HepG2 (cell line): ENCODE measurements around the gene HOXD3. TPM values are rescaled to one million over a fixed set of nuclear protein-coding genes. Genes with fewer than 3 reads are reported as not detected.
A peak's percentile ranks its signal among the peaks of the same experiment; 100 is the strongest.

Experiments
- CBFB ChIP-seq: sonication (generic); formaldehyde crosslinking; IDR thresholded peaks from 2 replicates; pipeline ENCODE4 v1.4.0; 2020; ENCODE audit warnings: missing genetic modification reagents
- GATAD2A ChIP-seq: IDR thresholded peaks from 2 replicates; pipeline ENCODE4 v1.6.1; 2016
- IKZF1 ChIP-seq: fragments of 450-650 bp; IDR thresholded peaks from 2 replicates; pipeline ENCODE4 v1.7.1; 2016
- KDM3A ChIP-seq: IDR thresholded peaks from 2 replicates; pipeline ENCODE4 v1.6.1; 2018; ENCODE audit warnings: low read depth, missing compliant biosample characterization
- MED8 ChIP-seq: sonication (generic); formaldehyde crosslinking; IDR thresholded peaks from 2 replicates; pipeline ENCODE4 v1.8.1; 2023; ENCODE audit warnings: mild to moderate bottlenecking, missing genetic modification reagents; ENCODE audit not compliant: insufficient replicate concordance
- POGZ ChIP-seq: sonication (generic); formaldehyde crosslinking; IDR thresholded peaks from 2 replicates; pipeline ENCODE4 v1.4.0; 2020; ENCODE audit warnings: mild to moderate bottlenecking, missing genetic modification reagents
- RCOR2 ChIP-seq: IDR thresholded peaks from 2 replicates; pipeline ENCODE4 v1.6.1; 2016; ENCODE audit warnings: missing biosample characterization, missing genetic modification reagents
- RORA ChIP-seq: sonication (generic); formaldehyde crosslinking; IDR thresholded peaks from 2 replicates; pipeline ENCODE4 v1.5.0; 2020; ENCODE audit warnings: mild to moderate bottlenecking, missing genetic modification reagents, moderate library complexity
- SIN3A ChIP-seq: IDR thresholded peaks from 2 replicates; pipeline ENCODE4 v1.6.1; 2011; ENCODE audit warnings: low read depth, mild to moderate bottlenecking, control low read depth, low read length, borderline replicate concordance
- TARDBP ChIP-seq: sonication (generic); formaldehyde crosslinking; IDR thresholded peaks from 2 replicates; pipeline ENCODE4 v1.8.0; 2022; ENCODE audit warnings: mild to moderate bottlenecking, missing genetic modification reagents
- TMF1 ChIP-seq: sonication (generic); formaldehyde crosslinking; IDR thresholded peaks from 2 replicates; pipeline ENCODE4 v1.8.1; 2022; ENCODE audit warnings: low read depth, missing genetic modification reagents
- WIZ ChIP-seq: sonication (generic); formaldehyde crosslinking; IDR thresholded peaks from 2 replicates; pipeline ENCODE4 v1.5.1; 2020; ENCODE audit warnings: mild to moderate bottlenecking, missing genetic modification reagents
- ZNF17 ChIP-seq: sonication (generic); formaldehyde crosslinking; IDR thresholded peaks from 2 replicates; pipeline ENCODE4 v1.5.0; 2020; ENCODE audit warnings: mild to moderate bottlenecking, missing genetic modification reagents
- ZNF460 ChIP-seq: sonication (generic); formaldehyde crosslinking; IDR thresholded peaks from 2 replicates; pipeline ENCODE4 v1.5.1; 2020; ENCODE audit warnings: missing genetic modification reagents, mild to moderate bottlenecking, borderline replicate concordance
- ZNF557 ChIP-seq: sonication (generic); formaldehyde crosslinking; IDR thresholded peaks from 2 replicates; pipeline ENCODE4 v1.4.0; 2020; ENCODE audit warnings: missing genetic modification reagents
- ZNF598 ChIP-seq: sonication (generic); formaldehyde crosslinking; IDR thresholded peaks from 2 replicates; pipeline ENCODE4 v1.5.1; 2020; ENCODE audit warnings: mild to moderate bottlenecking, missing genetic modification reagents, borderline replicate concordance
- ZNF614 ChIP-seq: IDR thresholded peaks from 2 replicates; pipeline ENCODE4 v1.6.1; 2018; ENCODE audit warnings: missing biosample characterization, missing genetic modification reagents, inconsistent platforms, borderline replicate concordance
- ZNF883 ChIP-seq: sonication (generic); formaldehyde crosslinking; IDR thresholded peaks from 2 replicates; pipeline ENCODE4 v1.5.1; 2020; ENCODE audit warnings: mild to moderate bottlenecking, missing genetic modification reagents; ENCODE audit errors: not compliant biosample characterization
- ZSCAN20 ChIP-seq: sonication (generic); formaldehyde crosslinking; IDR thresholded peaks from 2 replicates; pipeline ENCODE4 v1.4.0; 2020; ENCODE audit warnings: missing genetic modification reagents, mild to moderate bottlenecking, borderline replicate concordance
- polyA plus RNA-seq, 8 experiments: library from polyadenylated mRNA; depleted of rRNA in 3 of 8; stranded (reverse) in 7 of 8; unstranded in 1 of 8; fragments of >200 nt; fragmentation: Illumina TruSeq in 4 of 8; extraction: Trizol in 4 of 8; gene quantifications; 2 replicates each; pipeline versions ENCODE4 v1.2.1 to v1.2.3, GENCODE V29; 2011 to 2016; ENCODE audit warnings: low read depth in 4 of 8, missing spikeins in 1 of 8, mixed read lengths in 1 of 8; ENCODE audit not compliant: insufficient read depth in 1 of 8
- total RNA-seq, 5 experiments: library from RNA; depleted of rRNA; stranded (reverse); fragments of >200 nt; fragmentation: Illumina TruSeq; extraction: Trizol; gene quantifications; 2 replicates each; pipeline ENCODE4 v1.2.3, GENCODE V29; 2016; ENCODE audit warnings: low read depth in 1 of 5
- TF ChIP-seq, protein P1 (sequence below): sonication (generic); formaldehyde crosslinking; IDR thresholded peaks from 2 replicates; pipeline ENCODE4 v1.4.0; 2020; ENCODE audit warnings: missing genetic modification reagents, borderline replicate concordance
- TF ChIP-seq, protein P2 (sequence below): sonication (generic); formaldehyde crosslinking; conservative IDR thresholded peaks from 2 replicates; pipeline ENCODE4 v1.4.0; 2020; ENCODE audit warnings: missing genetic modification reagents
- TF ChIP-seq, protein P3 (sequence below): sonication (generic); formaldehyde crosslinking; IDR thresholded peaks from 2 replicates; pipeline ENCODE4 v1.5.0; 2020; ENCODE audit warnings: mild to moderate bottlenecking, missing genetic modification reagents
- TF ChIP-seq, protein P4 (sequence below): sonication (generic); formaldehyde crosslinking; IDR thresholded peaks from 2 replicates; pipeline ENCODE4 v1.9.0; 2021; ENCODE audit warnings: missing genetic modification reagents, mild to moderate bottlenecking, borderline replicate concordance

The HOXD3 gene
- total and polyA plus RNA-seq, 2 of the 13 experiments (the other 11 are each of a cell fraction or from before 2014, with no cell fraction given), result 0.05 to 0.09 TPM

DNA sequence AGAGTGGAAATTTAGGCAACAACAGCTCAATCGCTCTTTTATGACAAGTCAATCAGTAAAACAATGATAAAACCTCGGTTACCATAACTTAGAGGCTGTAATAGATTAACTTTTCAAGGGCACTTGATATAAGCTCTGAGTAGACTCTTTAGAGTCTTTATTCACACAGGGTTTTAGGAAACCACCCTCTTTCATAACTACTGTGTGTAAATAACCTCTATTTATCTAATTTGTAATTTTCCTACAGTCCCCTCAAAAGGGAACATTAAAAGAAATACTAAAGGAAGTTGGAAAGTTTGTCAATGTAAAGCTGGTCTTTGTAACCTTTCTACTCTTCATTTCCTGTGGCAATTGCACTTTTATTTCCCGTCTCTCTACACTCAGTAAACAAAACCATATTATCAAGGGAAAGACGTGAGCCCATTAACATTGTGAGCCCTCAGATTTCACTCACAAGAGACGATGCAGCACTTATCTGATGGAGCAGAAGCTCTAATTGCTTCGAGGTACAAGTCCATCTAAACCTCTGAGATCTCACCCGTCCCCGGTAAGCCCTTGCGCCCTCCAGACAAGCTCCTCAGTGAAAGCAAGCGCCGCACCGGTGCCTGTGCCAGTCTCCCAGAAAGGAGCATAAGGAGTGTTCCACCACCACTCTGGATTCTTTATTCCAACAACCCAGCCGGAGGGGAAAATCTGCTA, 30.2 kb downstream of the HOXD3 start (continued):
- TF ChIP-seq, protein P1, sequence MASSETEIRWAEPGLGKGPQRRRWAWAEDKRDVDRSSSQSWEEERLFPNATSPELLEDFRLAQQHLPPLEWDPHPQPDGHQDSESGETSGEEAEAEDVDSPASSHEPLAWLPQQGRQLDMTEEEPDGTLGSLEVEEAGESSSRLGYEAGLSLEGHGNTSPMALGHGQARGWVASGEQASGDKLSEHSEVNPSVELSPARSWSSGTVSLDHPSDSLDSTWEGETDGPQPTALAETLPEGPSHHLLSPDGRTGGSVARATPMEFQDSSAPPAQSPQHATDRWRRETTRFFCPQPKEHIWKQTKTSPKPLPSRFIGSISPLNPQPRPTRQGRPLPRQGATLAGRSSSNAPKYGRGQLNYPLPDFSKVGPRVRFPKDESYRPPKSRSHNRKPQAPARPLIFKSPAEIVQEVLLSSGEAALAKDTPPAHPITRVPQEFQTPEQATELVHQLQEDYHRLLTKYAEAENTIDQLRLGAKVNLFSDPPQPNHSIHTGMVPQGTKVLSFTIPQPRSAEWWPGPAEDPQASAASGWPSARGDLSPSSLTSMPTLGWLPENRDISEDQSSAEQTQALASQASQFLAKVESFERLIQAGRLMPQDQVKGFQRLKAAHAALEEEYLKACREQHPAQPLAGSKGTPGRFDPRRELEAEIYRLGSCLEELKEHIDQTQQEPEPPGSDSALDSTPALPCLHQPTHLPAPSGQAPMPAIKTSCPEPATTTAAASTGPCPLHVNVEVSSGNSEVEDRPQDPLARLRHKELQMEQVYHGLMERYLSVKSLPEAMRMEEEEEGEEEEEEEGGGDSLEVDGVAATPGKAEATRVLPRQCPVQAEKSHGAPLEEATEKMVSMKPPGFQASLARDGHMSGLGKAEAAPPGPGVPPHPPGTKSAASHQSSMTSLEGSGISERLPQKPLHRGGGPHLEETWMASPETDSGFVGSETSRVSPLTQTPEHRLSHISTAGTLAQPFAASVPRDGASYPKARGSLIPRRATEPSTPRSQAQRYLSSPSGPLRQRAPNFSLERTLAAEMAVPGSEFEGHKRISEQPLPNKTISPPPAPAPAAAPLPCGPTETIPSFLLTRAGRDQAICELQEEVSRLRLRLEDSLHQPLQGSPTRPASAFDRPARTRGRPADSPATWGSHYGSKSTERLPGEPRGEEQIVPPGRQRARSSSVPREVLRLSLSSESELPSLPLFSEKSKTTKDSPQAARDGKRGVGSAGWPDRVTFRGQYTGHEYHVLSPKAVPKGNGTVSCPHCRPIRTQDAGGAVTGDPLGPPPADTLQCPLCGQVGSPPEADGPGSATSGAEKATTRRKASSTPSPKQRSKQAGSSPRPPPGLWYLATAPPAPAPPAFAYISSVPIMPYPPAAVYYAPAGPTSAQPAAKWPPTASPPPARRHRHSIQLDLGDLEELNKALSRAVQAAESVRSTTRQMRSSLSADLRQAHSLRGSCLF, result no peak
- TF ChIP-seq GATAD2A (peak; percentile 89), POGZ (CRISPR knock-in tag) (no peak), SIN3A (no peak), ZSCAN20 (CRISPR knock-in tag) (no peak), TARDBP (CRISPR knock-in tag) (peak; percentile 78), CBFB (0 out of 2 replicates have a peak, but pooled peaks have one; percentile 13), RCOR2 (CRISPR knock-in tag) (0 out of 2 replicates have a peak, but pooled peaks have one; percentile 38), ZNF557 (no peak), WIZ (CRISPR knock-in tag) (no peak), ZNF614 (CRISPR knock-in tag) (peak; percentile 98), MED8 (no peak), ZNF17 (CRISPR knock-in tag) (no peak), KDM3A (CRISPR knock-in tag) (no peak), TMF1 (no peak), ZNF598 (no peak), IKZF1 (no peak), ZNF460 (CRISPR knock-in tag) (no peak), RORA (CRISPR knock-in tag) (peak; percentile 75; the same call in 1 of the 2 replicates), ZNF883 (peak; percentile 36)
- TF ChIP-seq, protein P2, sequence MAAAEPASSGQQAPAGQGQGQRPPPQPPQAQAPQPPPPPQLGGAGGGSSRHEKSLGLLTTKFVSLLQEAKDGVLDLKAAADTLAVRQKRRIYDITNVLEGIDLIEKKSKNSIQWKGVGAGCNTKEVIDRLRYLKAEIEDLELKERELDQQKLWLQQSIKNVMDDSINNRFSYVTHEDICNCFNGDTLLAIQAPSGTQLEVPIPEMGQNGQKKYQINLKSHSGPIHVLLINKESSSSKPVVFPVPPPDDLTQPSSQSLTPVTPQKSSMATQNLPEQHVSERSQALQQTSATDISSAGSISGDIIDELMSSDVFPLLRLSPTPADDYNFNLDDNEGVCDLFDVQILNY (CRISPR knock-in tag), result no peak
- TF ChIP-seq, protein P3, sequence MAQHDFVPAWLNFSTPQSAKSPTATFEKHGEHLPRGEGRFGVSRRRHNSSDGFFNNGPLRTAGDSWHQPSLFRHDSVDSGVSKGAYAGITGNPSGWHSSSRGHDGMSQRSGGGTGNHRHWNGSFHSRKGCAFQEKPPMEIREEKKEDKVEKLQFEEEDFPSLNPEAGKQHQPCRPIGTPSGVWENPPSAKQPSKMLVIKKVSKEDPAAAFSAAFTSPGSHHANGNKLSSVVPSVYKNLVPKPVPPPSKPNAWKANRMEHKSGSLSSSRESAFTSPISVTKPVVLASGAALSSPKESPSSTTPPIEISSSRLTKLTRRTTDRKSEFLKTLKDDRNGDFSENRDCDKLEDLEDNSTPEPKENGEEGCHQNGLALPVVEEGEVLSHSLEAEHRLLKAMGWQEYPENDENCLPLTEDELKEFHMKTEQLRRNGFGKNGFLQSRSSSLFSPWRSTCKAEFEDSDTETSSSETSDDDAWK (CRISPR knock-in tag), result no peak
- TF ChIP-seq, protein P4, sequence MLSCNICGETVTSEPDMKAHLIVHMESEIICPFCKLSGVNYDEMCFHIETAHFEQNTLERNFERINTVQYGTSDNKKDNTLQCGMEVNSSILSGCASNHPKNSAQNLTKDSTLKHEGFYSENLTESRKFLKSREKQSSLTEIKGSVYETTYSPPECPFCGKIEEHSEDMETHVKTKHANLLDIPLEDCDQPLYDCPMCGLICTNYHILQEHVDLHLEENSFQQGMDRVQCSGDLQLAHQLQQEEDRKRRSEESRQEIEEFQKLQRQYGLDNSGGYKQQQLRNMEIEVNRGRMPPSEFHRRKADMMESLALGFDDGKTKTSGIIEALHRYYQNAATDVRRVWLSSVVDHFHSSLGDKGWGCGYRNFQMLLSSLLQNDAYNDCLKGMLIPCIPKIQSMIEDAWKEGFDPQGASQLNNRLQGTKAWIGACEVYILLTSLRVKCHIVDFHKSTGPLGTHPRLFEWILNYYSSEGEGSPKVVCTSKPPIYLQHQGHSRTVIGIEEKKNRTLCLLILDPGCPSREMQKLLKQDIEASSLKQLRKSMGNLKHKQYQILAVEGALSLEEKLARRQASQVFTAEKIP (CRISPR knock-in tag), result no peak
